Measurements from ENCODE around the gene UBASH3B. TPM values are rescaled to one million over a fixed set of nuclear protein-coding genes. Genes with fewer than 3 reads are reported as not detected.

The UBASH3B gene
- total RNA-seq, 1 donor from 2014 or later, result 6.7 TPM

- Mint-ChIP-seq H3K9me3 (ENCODE audit: unreplicated experiment) (peaks cover 3% of the 10 kb centered on the region), H3K27me3 (ENCODE audit: unreplicated experiment) (no peaks in the 10 kb centered on the region), H3K36me3 (ENCODE audit: unreplicated experiment) (no peaks in the 10 kb centered on the region), H3K4me1 (ENCODE audit: low read depth, unreplicated experiment) (no peaks in the 10 kb centered on the region), H3K27ac (ENCODE audit: unreplicated experiment) (no peak overlapping the region), H3K4me3 (ENCODE audit: unreplicated experiment) (no peak overlapping the region)
- no peak for DNase-seq
- TF ChIP-seq CTCF (IDR thresholded peaks at IDR 0.05; ENCODE audit: partially characterized antibody, unreplicated experiment), result no peak
Observed at GRCh38 chr11:122711362-122711761, 55.8 kb downstream of the UBASH3B start.

- H3K4me1 Mint-ChIP-seq (ENCODE audit: low read depth, unreplicated experiment), result no peaks in the 10 kb centered on the region
- no peak overlapping the region for H3K27ac Mint-ChIP-seq (ENCODE audit: unreplicated experiment)
- no peak for TF ChIP-seq CTCF (IDR thresholded peaks at IDR 0.05; ENCODE audit: partially characterized antibody, unreplicated experiment)
- no peak for DNase-seq
- H3K36me3 Mint-ChIP-seq (ENCODE audit: unreplicated experiment), result no peaks in the 10 kb centered on the region
- H3K9me3 Mint-ChIP-seq (ENCODE audit: unreplicated experiment), result peaks cover 3% of the 10 kb centered on the region
- no peaks in the 10 kb centered on the region for H3K27me3 Mint-ChIP-seq (ENCODE audit: unreplicated experiment)
- H3K4me3 Mint-ChIP-seq (ENCODE audit: unreplicated experiment), result no peak overlapping the region
Observed at GRCh38 chr11:122711831-122712381, 56.4 kb downstream of the UBASH3B start.

GRCh38 chr11:122714004-122714403 lies 58.5 kb downstream of the UBASH3B start:
- Mint-ChIP-seq H3K4me3 (ENCODE audit: unreplicated experiment) (no peak overlapping the region), H3K36me3 (ENCODE audit: unreplicated experiment) (no peaks in the 10 kb centered on the region)

GRCh38 chr11:122714484-122714883 lies 59.0 kb downstream of the UBASH3B start:
- no peak for DNase-seq
- peaks cover 3% of the 10 kb centered on the region for H3K9me3 Mint-ChIP-seq (ENCODE audit: unreplicated experiment)
- no peak overlapping the region for H3K27ac Mint-ChIP-seq (ENCODE audit: unreplicated experiment)
- H3K27me3 Mint-ChIP-seq (ENCODE audit: unreplicated experiment), result no peaks in the 10 kb centered on the region
- TF ChIP-seq CTCF (IDR thresholded peaks at IDR 0.05; ENCODE audit: partially characterized antibody, unreplicated experiment), result no peak
- H3K4me1 Mint-ChIP-seq (ENCODE audit: low read depth, unreplicated experiment), result no peaks in the 10 kb centered on the region
- H3K36me3 Mint-ChIP-seq (ENCODE audit: unreplicated experiment), result no peaks in the 10 kb centered on the region
- no peak overlapping the region for H3K4me3 Mint-ChIP-seq (ENCODE audit: unreplicated experiment)

More at GRCh38 chr11:122714004-122714403, 58.5 kb downstream of the UBASH3B start:
- Mint-ChIP-seq H3K27ac (ENCODE audit: unreplicated experiment) (no peak overlapping the region), H3K9me3 (ENCODE audit: unreplicated experiment) (peaks cover 3% of the 10 kb centered on the region), H3K27me3 (ENCODE audit: unreplicated experiment) (no peaks in the 10 kb centered on the region), H3K4me1 (ENCODE audit: low read depth, unreplicated experiment) (no peaks in the 10 kb centered on the region)
- TF ChIP-seq CTCF (IDR thresholded peaks at IDR 0.05; ENCODE audit: partially characterized antibody, unreplicated experiment), result no peak
- no peak for DNase-seq

GRCh38 chr11:122715548-122716440 lies 60.3 kb downstream of the UBASH3B start:
- H3K4me3 Mint-ChIP-seq (ENCODE audit: unreplicated experiment), result no peak overlapping the region
- no peaks in the 10 kb centered on the region for H3K27me3 Mint-ChIP-seq (ENCODE audit: unreplicated experiment)
- peaks cover 6% of the 10 kb centered on the region for H3K9me3 Mint-ChIP-seq (ENCODE audit: unreplicated experiment)
- peaks cover 3% of the 10 kb centered on the region for H3K4me1 Mint-ChIP-seq (ENCODE audit: low read depth, unreplicated experiment)
- H3K36me3 Mint-ChIP-seq (ENCODE audit: unreplicated experiment), result no peaks in the 10 kb centered on the region
- no peak overlapping the region for H3K27ac Mint-ChIP-seq (ENCODE audit: unreplicated experiment)
- TF ChIP-seq CTCF (IDR thresholded peaks at IDR 0.05; ENCODE audit: partially characterized antibody, unreplicated experiment), result no peak
- DNase-seq, result no peak

All from glutamatergic neuron (in vitro differentiated cells).